Inflammatory macrophage treated with lipopolysaccharide for 4 hours (primary cell): ENCODE results near the gene XNDC1N.

Experiments used
- DNase-seq: peaks from one replicate; pipeline ENCODE4 v3.0.0-alpha.2; 2020

Gene XNDC1N, protein sequence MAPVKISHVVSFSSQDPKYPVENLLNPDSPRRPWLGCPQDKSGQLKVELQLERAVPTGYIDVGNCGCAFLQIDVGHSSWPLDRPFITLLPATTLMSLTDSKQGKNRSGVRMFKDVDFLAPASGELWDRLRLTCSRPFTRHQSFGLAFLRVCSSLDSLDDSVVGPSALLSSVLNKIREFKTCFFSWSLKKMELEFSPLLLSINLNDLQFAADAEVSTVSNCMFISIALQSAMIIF

DNA sequence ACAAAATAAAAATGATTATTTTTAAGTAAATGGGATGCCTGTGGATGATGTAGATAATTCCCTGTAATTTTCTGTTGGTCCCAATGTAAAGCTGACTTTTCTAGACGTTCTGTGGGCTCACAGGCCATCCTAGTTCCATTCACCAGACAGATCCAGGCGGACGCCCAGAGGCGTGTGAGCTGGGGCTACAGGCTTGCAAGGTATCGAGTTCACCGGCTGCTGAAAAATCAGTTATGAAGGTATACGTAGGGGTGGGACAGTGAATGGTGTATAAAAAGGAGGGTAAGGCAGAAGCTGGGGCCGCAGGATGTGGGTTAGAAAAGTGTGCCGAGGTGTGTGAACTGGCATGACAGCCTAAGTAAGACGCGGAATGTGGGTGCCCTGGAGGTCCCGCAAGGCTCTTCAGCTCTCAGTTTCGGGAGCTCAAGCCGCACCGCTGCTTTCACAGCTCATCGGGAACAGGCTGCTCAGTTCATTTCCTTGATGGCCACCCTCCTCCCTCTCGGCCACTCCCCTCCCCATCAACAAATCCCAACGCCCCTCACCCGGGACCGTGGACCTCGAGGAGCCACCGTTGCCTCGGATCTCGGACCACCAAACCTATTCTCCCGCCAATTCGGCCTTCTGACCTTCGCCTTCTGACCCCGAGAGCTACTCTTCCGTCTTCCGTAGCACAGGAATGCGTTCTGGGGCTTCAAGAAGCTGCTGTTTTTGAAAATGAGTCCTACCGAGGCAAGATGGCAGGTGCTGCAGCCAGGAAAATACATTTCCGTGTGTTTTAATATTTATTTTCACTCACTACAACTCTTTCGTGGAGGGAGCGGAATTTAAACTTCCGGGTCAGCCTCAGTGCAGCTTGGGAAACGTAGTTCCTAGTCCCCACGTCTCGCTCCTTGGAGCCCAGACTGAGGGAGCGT, at the start of gene XNDC1N:
TSS of gene XNDC1N (minus strand) at position 775 of the 917 bp plus-strand sequence. CDS start 5,241 bp downstream, outside the sequence.
- peak; percentile 83 for DNase-seq

DNA sequence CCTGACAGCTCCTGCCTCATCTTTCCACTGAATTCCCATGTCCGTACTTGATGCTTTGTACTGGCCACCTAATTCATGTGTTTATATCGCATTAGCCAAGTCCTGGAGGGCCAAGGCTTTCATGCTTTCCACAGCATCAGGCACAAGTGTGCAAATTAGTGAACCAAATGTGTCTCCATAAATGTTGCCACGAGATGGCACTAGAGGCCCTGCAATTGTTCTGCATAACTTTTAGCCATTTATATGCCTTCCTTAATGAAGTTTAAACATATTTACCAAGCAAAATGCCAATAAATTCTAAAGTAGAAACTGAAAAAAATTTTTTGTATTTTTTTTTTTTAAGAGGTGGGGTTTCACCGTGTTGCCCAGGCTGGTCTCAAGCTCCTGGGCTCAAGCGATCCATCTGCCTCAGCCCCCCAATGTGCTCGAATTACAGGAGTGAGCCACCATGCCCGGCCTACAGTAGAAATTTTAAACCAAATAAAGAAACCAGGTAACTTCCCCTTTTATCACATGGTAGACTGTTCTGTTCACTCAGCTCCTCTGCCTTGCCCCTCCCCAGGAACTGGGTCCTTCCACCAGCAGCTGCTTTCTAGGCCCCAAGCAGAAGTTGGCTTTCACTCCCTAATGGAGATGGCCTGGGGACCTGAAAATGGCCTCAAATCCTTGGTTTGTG, 49.5 kb upstream of the XNDC1N start:
- peak; percentile 75 for DNase-seq

DNA sequence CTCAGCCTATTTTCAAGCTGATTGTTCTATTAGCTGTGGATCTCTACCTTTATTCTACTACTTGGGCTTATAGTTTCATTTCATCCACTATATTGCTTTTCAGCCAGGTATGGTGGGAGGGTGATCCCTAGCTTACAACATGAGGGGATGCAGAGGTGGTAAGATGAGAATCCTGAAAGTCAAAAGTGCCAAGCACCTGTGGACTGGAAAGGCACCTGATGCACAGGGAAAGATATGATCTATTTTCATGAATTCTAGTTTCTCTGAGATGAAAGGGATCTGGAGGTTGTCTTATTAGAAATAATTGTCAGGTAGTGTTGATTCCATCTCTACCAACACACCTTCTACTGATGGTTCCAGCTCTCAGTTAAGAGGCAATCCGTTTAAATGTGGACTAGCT, 48.7 kb upstream of the XNDC1N start:
- no peak for DNase-seq

DNA sequence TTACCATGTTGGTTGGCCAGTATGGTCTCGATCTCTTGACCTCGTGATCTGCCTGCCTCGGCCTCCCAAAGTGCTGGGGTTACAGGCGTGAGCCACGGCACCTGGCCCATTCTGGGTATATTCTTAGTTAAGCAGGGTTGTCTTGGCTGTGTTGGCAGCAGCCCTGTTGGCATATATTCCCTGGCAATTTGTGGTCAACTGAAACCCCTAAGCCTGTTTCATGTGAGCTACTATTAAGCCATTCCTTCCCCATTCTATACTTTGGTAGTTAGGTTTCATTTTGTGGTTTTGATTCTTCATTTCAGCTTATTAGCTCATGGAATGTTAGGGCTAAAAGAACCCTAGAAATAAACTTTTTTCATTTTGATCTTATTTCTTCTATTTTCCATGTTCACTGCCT, 48.2 kb upstream of the XNDC1N start:
- peak; percentile 11 for DNase-seq

DNA sequence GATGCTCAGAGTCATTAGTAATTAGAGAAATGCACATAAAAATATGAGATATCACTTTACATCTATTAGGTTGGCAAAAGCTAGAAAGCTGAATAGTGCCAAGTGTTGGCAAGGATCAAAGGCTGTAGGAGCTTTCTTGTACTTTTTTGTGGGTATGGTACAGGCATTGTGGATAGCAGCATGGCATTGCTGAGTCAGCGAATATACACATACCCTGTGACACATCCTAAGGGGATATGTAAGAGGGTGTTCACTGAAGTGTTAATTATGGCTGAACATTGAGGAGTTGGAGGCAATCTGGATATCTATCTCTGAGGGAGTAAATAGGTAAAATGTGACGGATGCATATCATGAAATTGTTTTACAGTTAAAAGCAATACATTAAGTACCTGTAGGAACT, 43.3 kb upstream of the XNDC1N start:
- DNase-seq, result no peak

DNA sequence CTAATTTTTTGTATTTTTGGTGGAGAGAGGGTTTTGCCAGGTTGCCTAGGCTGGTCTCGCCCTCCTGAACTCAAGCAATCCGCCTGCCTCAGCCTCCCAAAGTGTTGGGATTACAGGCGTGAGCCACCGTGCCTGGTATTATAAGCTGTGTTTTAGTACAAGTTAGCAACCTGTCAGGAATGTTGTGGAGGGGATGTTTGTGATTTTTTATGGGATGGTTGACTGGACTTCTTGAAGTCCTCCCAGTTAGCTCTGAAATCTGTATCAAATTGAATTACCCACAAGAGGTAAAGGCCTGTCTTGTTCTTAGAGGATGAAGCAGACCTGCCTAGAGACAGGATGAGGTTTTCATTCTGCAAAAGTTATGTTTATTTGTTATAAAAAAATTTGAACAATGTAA, 36.2 kb upstream of the XNDC1N start:
- no peak for DNase-seq

DNA sequence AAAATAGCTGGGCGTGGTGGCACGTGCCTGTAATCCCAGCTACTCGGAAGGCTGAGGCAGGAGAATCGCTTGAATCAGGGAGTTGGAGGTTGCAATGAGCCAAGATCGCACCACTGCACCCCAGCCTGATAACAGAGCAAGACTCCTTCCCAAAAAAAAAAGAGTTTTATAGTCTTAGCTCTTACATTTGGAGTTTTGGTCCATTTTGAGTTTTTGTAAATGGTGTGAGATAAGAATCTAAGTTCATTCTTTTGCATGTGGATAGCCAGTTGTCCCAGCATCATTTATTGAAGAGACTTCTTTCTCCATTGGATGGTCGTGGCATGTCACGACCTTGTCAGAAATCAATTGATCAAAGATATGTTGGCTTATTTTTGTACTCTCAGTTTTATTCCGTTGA, 35.1 kb upstream of the XNDC1N start:
- no peak for DNase-seq

DNA sequence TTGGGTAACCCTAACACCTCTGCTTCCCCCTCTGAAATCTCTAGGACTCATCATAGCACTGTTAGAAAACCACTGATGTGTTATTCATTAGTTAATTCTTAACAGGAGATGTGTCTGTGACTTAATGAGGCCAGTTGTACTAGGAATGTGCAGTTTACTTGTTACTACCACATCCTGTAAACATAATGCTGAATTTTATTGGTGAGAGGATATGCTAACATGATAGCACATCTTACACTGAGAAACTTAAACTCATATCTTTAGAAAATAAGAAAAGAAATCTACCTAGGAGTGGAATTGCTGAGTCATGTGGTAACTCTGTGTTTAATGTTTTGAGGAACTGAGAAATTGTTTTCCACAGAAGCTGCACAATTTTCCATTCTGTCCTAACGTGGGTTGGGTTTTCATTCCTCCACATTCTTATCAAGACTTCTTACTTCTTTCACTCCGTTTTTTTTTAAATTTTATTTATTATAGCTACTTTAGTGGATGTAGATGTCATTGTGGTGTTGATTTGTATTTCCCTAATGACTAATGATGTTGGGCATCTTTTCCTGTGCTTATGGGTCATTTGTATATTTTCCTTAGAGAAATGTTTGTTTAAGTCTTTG, 34.1 kb upstream of the XNDC1N start:
- peak; percentile 77 for DNase-seq

DNA sequence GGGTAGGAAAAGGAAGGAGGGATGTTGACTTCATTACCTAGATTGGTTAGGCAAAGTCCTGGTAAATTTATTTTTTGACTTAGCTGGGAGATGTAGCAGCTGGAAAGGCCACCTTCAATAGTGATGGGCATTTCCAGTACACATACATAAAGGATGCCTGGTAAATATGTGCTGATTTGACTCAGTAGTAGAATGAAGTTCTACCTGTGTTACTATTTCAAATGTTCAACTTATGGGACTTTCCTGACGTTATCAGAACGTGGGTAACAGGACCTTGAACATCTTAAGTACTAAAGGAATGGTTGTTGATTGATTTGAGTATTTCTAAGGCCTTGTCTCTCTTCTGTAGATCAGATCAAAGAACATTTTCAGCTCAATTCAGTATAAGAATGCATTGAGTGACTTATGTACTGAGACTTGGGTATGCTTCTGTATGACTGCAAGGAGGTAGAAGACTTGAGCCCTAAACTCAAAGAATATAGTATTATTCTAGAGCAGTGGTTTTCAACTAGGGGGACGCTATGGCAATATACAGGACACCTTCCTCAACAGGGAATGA, 27.6 kb upstream of the XNDC1N start:
- DNase-seq, result no peak

DNA sequence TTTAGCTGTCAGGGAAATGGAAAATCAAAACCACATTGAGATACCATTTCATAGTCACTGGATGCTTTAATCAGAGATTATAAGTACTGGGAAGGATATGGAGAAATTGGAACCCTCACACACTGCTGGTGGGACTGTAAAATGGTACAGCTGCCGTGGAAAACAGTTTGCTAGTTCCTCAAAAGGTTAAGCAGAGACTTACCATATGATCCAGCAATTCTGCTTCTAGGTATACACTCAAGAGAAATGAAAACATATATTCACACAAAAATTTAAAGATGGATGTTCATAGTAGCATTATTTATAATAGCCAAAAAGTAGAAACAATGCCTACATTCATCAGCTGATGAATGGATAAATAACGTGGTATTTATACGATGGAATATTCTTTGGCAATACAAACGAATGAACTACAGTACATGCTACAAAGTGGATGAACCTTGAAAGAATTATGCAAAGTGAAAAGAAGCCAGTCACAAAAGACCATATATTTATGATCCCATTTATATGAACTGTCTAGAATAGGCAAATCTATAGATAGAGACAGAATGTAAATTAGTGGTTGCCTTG, 23.4 kb upstream of the XNDC1N start:
- no peak for DNase-seq

DNA sequence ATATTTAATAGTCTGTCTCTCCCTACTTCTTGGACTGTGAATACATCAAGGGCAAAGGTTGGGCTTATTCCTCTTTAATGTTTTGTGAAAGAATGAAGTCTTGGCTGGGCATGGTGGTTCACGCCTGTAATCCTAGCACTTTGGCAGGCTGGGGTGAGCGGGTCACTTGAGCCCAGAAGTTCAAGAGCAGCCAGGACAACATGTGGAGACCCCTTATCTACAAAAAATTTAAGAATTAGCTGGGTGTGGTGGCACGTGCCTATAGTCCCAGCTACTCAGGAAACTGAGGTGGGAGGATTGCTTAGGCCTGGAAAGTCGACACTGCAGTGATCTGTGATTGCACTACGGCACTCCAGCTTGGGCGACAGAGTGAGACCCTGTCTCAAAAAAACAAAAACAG, 20.6 kb upstream of the XNDC1N start:
- DNase-seq, result no peak

DNA sequence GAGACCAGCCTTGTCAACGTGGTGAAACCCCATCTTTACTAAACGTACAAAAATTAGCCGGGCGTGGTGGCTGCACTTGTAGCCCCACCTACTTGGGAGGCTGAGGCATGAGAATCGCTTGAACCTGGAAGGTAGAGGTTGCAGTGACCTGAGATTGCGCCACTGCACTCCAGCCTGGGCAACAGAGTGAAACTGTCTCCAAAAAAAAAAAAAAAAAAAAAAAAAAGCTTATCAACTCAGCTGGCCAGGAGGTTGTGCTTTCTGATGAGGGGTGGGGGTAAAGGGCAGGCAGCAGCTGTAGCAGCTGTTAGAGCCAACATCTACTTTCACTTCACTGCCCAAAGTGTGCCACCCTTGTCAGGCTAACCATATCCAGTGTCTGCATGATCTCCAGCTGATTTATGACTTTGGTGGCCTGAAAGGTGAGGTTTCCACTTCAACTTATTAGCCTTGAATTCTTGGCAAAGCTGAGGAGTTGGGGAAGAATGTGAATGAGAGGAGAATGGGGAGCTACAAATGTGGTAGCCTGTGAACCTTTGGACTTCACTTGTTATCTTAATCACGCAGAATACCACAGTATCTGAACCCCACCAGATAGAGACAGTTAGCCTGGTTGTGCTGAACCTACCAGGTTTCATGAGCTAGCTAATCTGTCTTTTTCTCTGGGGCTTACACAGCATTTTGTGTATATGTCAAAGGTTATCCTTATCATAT, 20.1 kb upstream of the XNDC1N start:
- no peak for DNase-seq

DNA sequence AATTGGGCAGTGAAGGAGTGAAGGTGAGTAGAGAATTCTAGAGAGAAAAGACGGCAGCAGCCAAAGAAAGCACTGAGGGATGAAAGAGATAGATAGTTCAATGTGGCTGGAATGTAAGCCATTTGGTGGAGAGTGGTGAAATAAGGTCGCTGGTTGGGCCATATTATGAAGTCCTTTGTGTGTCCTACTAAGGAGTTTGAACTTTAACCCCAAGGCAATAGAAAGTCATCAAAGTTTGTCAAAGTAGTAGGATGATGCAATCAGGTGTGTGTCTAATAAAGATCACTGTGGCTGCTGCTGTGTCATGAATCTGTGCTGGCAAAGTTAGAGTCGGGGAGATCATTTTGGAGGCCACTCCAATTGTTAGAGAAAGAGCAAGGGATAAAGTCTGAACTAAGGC, 19.1 kb upstream of the XNDC1N start:
- no peak for DNase-seq

DNA sequence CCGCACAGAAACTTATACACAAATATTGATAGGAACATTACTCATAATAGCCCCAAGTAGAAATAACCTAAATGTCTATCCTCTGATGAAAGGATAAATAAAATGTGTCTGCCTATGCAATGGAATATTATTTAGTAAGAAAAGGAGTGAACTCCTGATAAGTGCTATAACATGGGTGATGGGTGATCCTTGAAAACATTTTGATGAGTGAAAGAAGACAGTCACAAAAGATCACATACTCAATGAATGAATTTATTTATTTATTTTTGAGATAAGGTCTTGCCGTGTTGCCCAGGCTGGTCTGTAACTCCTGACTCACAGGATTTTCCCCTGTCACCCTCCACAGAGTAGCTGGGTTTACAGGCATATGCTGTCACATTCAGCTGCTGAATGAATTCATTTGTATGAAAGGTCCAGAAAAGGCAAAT, 17.8 kb upstream of the XNDC1N start:
- DNase-seq, result no peak

DNA sequence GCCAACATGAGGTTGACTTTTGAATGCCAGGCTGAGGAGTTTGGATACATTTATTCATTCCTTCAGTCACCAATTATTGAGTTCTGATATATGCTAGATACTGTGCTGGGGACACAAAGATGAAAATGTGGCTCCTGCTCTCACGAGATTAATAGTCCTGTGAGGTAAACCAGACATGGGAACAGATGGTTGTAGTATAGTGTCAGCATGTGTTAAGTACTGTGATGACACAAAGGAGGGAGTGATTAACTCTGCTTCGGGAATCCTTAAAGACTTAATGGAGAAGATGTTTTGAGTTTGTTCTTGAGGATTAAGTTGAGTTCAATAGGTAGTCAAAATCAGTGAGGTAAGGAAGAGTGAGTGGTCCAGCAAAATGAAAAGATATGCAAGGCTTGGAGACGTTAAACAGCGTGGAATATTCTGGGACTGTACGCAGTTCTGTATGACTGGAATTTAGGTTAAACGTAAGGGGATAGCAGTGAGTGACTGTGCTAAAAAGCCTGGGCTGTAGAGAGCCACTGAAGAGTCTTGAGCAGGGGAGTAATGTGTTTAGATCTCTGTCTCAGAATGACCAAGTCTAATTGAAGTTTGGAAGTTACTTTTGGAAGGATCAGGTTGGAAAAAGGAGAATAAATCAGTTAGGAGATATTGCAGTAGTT, 12.3 kb upstream of the XNDC1N start:
- DNase-seq, result no peak

DNA sequence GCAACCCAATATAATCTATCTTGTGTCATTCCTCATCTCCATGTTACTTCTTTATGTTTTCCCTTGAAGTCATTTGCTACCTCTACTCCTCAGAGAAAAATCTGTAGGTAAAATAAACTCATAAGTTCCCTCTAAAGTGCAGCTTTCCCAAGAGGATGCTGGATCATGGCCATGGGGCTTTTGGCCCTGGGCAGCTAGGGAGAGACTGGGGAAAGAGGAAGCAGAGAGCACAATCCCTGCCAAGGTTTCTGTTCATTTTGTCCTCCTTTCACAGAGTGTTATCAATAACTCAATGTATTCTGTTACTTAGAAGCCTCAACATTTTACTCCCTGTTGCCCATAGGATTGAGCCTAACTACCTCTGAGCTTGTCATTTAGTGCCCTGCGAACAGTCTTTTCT, 9.4 kb upstream of the XNDC1N start:
- no peak for DNase-seq

DNA sequence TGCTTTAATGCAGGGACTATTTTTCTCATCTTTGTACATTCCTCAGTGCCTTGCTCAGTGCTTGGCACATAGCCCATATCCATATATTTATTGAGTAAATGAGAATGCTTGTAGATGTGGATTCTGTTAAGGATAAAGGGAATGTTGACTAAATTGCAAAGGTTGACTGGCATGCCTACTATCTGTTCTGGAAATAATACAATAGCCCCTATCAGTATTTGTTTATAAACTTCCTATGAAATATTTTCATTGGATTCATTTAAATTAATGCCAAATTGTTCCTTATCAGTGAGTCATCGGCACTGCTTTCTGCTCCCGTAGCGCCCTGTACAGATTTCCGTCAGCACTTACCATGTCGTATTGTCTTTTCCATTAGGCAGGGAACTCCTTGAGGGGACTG, 8.4 kb upstream of the XNDC1N start:
- DNase-seq, result no peak

DNA sequence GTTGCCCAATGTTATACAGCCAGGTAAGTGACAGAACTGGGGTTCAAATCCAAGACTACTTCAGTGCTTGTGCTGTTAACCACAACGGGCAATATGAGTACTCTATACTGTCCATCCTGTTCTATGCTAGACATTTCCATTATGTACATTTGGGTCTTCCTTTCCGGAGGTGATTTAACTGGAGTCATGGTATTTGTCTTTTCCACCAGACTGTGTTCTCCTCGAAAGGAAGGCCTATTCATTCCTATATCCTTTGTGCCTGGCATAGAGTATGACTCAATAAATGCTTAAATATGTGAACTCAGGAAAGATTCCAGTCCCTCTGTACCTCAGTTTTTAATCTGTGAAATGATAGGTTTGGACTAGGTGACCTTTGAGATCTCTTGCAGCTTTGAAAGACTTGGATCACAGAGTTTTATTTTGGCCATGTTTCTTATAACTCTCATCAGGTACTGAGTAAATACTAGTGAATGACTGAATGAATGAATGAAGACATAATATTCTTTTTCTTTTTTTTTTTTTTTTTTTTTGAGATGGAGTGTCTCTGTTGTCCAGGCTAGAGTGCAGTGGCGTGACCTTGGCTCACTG, 7.0 kb upstream of the XNDC1N start:
- DNase-seq, result no peak

DNA sequence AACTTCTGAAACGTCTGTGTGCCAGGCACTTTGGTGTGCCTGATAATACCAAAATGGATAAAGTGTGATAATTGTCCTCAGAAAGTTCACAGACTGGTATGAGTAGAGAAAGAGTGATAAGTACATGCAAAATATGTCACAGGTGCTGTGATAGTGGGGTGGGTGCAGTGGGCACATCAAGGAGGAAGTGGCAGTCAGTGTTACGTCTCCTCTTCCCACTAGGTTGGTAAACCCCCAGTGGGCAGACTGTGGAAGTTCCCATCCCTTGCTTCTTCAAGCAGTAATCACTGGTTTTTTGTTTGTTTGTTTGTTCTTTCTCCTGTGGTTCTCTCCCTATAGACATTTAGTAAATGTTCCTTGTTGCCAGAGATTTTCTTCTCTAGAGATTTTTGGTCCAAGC, 5.8 kb upstream of the XNDC1N start:
- peak; percentile 58 for DNase-seq

DNA sequence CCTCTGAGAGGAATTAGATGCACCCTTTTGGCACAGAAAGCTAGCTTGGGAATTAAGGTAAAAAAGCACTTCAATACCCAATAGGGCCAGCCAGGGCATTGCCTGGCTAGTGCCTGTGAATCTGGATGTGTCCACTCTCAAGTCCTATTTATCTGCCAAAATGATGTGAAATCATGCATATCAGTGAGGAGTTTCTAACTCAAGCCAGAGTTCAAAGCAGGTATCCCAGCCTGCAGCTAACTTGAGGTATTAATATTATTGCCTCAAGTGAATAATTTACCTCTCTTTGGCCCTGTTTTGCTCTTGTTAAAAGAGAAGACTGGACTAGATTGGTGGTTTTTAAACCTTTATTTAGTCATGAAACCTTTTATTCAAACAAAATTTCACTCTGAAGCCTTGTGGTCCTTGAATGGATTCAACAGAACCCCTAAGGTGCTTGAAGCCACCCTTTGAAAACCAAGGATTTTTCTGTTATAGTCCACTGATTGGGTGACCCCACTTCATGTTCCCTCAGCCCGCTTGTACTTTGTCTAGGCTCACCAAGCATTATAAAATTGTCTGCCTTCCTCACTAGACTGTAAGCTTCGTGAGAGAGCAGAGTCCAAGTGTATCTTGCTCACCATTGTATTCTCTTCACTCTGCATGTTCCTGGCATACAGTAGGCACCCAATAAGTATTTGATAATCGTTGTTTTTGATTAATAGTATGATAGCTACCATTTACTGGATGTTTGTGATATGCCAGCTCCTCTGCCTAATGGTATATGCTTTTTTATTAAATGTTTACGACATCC, 4.9 kb upstream of the XNDC1N start:
- no peak for DNase-seq
